Measurements from ENCODE around the gene POU3F4.

Gene POU3F4

DNA sequence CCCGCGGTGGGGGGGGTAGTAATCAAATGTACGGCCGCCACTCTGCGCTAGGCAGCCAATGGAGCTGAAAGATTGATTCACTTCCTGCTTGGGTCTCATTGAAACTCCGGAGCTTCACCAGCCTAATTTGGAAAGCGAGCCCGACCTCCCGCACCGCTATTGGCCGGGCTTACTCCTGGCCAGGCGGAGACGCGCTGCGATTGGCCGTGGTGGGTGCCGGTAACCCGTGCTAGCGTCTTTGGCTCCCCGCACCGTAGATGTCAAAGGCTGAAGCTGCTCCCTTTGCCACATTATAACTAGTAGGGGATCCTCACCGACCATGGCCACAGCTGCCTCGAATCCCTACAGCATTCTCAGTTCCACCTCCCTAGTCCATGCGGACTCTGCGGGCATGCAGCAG is at the start of gene POU3F4:
Gene POU3F4 (plus strand): TSS at position 285 of the 400 bp plus-strand sequence. CDS start 35 bp downstream, at position 320.
- no peak for DNase-seq

DNA sequence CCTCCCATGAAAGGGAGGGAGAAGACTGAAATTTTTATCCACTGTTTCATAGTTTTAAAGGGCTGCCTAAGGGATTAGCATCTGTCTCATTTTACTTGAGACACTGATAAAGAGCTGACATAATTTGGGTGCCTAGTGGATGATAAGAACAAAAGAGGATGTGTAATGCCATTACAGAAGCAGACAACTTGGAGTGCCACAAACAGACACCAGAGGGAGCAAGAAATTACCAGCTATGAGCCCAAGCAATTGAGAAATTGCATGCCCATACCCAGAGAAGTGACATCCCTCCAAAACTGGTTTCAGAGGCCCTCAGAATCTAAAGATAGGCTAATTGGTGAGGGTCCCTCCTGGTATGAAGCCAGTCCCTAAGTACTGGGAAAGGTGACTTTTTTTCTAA is 38.5 kb upstream of the POU3F4 start:
- no peak for DNase-seq

DNA sequence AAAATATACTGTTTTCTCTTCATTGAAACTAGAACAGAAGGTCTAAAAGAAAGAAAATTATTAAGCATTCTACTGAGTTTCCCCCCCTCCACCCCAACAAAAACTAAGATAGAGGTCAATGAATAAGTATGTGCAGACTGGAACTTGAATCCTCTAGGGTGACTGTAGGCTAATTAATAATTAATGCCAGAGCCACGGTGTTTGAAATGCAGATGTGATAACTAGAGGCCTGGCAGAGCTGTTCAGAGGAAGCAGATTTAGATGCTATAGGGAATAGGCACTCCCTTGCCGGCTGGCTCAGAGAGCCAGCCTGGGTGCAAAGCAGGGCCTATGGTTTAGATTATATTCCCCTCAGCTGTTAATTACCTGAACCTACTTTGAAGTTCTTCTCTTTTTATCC is 12.2 kb upstream of the POU3F4 start:
- DNase-seq, result no peak

DNA sequence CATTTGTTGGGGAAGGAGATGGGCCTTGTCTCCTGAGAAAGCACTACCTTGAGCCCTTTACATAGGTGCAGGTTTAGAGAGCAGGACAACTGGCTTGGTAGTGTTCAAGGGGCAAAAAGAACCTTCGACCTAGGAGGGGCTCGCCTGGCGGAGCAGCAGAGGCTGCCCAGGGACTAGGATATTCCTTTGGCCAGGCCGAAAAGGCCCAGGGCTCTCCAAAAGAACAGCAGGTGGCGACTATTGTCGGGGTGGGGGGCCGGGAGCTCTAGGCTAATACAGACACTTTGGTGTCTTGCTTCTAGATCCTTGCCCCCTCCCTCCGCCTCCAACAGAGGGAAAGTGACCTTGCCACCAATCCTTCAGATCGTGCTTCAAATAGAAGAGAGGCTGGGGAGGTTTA is 7.1 kb upstream of the POU3F4 start:
- no peak for DNase-seq

DNA sequence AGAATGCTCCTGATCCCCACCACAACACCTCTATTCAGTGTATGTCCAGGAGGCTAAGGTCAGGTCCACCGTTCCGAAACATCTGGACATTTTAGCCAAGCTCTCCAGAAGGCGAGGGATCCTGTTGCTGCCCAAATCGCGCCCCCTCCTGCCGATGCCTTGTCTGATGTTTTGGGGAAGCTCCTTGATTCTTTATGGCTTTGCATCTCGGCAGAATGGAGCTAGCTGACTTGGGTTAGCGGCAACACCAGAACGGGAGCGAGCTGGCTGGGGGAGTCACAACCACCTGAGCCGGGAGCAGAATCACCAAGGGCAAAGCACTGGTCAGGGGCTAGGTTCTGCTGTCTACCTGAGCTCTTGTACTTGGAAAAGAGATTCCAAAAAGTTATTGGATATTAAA is 6.6 kb upstream of the POU3F4 start:
- no peak for DNase-seq

DNA sequence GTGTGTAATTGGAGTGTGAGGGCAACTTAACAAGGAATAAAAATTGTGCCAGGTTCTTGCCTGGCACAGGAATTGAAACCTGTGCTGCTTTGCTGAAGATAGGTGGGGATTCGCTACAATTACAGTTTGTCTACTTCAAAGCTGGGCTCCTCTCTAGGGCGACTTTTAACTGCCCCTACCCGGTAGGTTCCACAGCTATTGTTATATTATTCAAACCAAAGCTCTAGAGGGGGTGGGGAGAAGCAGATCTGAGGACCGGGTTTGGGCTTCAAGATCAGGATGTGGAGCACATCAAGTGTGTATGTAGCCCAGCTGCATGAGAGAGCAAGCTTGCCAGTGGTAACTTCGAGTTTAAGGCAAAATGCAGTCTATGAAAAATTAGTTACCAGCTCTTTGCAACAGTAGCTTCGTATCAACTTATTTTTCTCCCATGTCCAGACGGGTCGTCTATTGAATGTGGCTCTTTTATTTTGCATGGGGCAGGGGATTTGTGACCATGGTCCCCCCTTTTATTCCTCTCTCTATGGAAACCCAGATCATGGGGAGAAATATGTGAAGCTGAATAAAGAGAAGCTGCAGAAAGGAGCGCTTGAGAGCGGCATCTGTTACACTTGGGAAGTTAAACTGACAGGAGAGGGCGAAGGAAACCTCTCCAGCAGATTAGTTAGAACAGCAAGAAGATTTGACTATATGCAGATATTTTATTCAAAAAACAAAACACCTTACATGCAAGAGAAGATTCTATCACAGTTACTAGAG is 3.2 kb upstream of the POU3F4 start:
- DNase-seq, result no peak

DNA sequence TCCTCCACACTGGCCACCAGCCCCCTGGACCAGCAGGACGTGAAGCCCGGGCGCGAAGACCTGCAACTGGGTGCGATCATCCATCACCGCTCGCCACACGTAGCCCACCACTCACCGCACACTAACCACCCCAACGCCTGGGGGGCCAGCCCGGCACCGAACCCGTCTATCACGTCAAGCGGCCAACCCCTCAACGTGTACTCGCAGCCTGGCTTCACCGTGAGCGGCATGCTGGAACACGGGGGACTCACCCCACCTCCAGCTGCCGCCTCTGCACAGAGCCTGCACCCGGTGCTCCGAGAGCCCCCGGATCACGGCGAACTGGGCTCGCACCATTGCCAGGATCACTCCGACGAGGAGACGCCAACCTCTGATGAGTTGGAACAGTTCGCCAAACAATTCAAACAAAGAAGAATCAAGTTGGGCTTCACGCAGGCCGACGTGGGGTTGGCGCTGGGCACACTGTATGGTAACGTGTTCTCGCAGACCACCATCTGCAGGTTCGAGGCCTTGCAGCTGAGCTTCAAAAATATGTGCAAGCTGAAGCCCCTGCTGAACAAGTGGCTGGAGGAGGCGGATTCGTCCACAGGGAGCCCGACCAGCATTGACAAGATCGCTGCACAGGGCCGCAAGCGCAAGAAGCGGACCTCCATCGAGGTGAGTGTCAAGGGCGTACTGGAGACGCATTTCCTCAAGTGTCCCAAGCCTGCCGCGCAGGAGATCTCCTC is 600 bp downstream of the POU3F4 start:
- no peak for DNase-seq

DNA sequence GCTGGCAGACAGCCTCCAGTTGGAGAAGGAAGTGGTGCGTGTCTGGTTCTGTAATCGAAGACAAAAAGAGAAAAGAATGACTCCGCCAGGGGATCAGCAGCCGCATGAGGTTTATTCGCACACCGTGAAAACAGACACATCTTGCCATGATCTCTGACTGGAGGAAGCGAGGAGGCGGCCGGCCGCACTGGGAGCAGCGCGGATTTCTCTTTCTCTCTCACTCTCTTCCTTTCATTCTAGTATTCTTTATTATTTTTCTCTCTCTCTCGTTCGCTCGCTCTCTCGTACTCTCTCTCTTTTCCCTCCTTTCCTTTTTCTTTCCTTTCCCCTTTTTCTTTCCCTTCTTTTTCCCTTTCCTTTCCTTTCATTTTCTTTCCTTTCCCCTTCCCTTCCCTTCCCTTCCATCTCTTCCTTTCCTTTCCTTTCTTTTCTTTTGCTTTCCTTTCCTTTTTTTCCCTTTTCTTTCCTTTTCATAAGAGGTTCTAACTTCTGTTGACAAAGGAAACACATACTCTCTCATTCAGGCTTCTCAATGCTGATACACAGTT is 1.2 kb downstream of the POU3F4 start:
- no peak for DNase-seq

DNA sequence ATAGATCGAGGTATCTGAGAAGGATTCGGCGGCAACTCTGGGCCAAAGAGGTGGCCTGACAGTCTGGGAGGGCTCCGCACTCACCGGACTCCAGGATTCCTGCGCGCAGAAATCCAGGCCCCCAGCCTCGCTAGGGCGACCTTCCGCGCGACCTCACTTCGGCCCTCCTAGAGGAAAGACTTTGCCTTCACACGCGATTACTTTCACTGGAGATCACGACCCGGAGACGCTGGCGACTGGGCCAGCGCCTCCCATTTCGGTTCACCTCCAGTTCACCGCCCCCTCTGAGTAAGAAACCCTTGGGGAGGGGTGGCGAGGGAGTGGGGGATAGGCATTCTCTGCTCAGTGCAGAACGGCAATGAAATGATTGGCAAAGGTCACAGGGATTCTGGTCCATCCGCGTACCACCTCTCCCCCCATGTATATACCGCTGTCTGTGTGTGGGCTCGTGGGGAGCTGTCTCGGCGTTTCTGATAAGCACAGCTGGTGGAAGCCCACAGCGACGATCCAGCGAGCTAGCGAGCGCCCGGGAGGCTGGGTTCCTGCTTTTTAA is 2.5 kb downstream of the POU3F4 start:
- DNase-seq, result no peak

DNA sequence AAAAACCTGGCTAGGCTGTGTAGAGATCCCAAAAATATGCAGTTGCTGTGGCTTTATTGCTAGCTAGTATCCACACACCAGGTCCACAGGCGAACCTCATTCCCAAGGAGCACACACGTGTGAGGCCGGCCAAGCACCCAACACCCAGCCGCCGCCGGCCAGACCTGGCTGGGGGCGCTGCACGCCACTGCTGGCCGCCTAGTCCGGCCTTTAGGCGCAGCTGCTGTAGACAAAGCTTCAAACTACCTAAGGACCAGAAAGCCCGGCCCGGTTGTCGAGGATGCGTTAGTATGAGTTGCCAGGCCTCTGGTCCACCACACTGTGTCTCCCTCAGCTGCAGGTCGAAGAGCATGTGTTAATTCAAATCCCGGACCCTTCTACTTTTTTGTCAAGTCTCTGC is 3.1 kb downstream of the POU3F4 start:
- DNase-seq, result no peak

DNA sequence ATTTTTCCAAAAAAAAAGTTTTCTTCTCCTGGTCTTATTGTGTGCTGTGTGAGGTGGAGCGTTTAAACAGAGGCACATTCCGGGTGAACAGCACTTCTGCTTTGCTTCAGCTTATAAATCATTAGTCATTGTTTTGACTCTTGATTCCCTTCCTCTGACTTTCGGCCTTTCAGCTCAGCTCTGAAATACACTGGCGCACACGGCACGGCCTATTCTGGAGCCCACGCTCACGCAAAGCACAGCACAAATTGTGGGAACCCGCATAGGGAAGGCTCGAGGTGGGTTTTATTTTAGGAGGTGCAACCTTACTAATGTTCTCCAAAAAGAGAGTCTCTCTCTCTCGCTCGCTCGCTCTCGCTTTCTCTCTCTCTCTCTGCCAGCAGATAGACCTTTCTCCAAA is 4.0 kb downstream of the POU3F4 start:
- DNase-seq, result no peak

DNA sequence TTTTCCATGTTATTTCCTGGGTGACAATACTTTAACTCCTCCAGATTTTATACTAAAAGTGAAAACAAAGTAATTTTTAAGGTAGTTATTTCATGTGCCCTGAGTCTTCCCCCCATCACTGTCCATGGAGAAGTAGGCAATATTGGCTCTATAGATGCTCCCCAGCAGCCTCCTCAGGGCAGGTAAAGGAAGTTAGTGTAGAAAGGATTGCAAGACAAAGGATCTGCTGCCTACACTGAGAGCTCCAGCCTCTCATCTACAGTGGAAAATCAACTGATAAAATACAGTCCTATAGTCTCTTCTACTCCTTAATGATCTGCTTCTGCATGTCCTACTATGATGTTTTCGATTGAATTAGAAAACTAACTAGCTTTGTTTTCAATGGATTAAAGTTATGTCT is 8.5 kb downstream of the POU3F4 start:
- no peak for DNase-seq

DNA sequence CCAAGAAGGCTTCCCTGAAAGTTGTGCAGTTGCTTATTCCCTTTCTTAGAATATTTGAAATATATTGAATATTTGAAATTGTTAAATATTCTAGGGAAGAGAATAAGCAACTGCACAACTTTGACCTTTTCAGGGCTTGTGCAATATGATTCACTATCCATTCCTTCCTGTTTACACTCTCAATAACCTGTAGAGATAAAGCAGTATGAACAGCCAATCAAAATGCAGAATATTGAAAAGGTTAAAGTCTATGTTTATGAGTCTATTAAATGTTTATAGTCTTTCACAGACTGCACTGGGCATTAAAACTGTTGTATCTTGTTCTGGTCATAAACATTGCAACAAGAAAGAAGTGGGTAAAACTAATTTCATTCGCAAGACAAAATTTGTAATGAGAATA is 13.8 kb downstream of the POU3F4 start:
- DNase-seq, result no peak

DNA sequence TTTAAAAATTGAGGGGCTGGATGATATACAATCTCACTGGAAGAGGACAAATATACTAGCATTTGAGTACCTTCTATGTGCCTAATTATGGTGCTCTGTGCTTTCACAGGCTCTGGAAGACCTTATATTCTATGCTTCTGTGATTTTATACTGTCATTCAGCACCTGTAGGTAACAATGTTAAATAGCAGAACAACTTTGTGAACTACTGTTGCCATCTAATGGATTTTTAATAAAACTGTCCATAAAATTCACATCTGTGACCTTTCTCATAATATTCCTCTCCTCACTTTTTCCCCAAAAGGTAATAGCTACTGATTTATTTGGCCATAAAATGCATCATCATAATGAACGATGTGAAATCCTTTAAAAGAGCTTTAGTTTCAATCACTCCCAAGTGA is 21.9 kb downstream of the POU3F4 start:
- no peak for DNase-seq

DNA sequence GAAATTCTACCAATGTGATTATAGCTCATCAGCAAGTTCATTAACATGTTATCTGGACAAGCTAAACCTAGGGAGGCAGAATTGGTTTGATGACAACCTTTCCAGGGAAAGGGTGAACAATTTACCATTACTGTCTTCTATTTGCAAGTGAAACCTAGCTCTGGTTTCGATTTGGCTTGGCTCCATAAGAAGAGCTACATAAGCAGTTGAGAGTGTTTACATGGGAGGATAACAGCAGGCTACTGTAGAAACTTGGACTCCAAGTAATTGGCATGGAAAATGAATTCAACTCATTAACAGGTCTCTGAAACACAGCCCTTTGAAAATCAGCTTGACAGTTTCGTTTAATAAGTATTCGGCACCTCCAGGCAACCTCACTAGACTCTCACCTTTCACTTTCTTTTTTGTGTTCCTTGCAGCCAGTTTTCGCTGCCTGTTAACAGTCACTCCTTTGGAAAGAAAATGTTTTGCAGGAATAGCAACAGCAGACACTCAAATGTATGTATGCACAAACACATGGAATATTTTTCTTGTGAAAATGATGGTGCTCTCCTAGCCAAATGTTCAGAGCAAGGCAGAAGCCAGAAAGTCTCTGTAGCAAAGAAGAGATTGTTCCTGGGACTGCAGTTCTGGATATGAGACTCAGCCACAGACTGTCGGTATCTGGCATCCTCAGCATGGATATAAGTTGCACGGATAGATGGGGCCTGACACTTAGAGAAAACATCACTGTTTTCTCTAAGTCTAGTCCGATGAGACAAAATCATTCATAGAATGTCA is 27.5 kb downstream of the POU3F4 start:
- no peak for DNase-seq
